PC-3 (cell line): Measurements from ENCODE around the gene ODF2L. TPM values are rescaled to one million over a fixed set of nuclear protein-coding genes. Genes with fewer than 3 reads are reported as not detected.

Source experiments
- ATAC-seq: fragments of 200-7000 bp; cut with Tn5 transposase; 2 replicates; pipeline ENCODE4 v1.9.1; 2020; ENCODE audit warnings: mild to moderate bottlenecking, moderate library complexity
- BruUV-seq: library from RNA; stranded (reverse); fragments of 400-500 nt; replicated peaks from 2 replicates; lab custom pipeline; 2021; lab: Mats Ljungman, UMichigan
- CTCF ChIA-PET: fragments of 300-600 bp; sonication (Branson Sonifier 250); formaldehyde crosslinking; loops from one replicate; lab custom pipeline; 2022; ENCODE audit warnings: antibody characterized with exemption; lab: Charles Lee
- POLR2A ChIA-PET: fragments of 300-600 bp; sonication (Branson Sonifier 250); formaldehyde crosslinking; loops from one replicate; lab custom pipeline; 2022; ENCODE audit warnings: antibody characterized with exemption; ENCODE audit not compliant: unreplicated experiment; lab: Charles Lee
- DNase-seq: peaks from one replicate; pipeline ENCODE4 v3.0.0-alpha.2; 2015
- H2AFZ ChIP-seq: fragments of 300-600 bp; sonication (generic); 2 replicates; pipeline ENCODE4 v1.6.0; 2016; ENCODE audit warnings: antibody characterized with exemption, low read length
- H3F3A ChIP-seq: fragments of 300-600 bp; sonication (generic); one replicate; pipeline ENCODE4 v1.6.0; 2017; ENCODE audit warnings: antibody characterized with exemption, low read length, control low read depth, mild to moderate bottlenecking; ENCODE audit not compliant: unreplicated experiment
- H3K27ac ChIP-seq: fragments of 300-600 bp; sonication (generic); 2 replicates; pipeline ENCODE4 v1.5.1; 2016; ENCODE audit warnings: mild to moderate bottlenecking, low read length
- H3K27me3 ChIP-seq: fragments of 300-600 bp; sonication (generic); 2 replicates; pipeline ENCODE4 v1.6.1; 2016; ENCODE audit warnings: low read length, mixed read lengths
- H3K36me3 ChIP-seq: fragments of 300-600 bp; sonication (generic); 2 replicates; pipeline ENCODE4 v1.6.1; 2016; ENCODE audit warnings: low read depth, mixed run types, low read length, mixed read lengths
- H3K4me1 ChIP-seq: fragments of 300-600 bp; sonication (generic); 2 replicates; pipeline ENCODE4 v1.5.1; 2016; ENCODE audit warnings: low read length; ENCODE audit not compliant: insufficient read depth
- H3K4me2 ChIP-seq: fragments of 300-600 bp; sonication (generic); 2 replicates; pipeline ENCODE4 v1.6.0; 2016; ENCODE audit warnings: low read length
- H3K4me3 ChIP-seq: fragments of 300-600 bp; sonication (generic); 2 replicates; pipeline ENCODE4 v1.5.1; 2016; ENCODE audit warnings: mild to moderate bottlenecking, low read length, mixed read lengths
- H3K79me2 ChIP-seq: fragments of 300-600 bp; sonication (generic); 2 replicates; pipeline ENCODE4 v1.6.1; 2017; ENCODE audit warnings: low read length, mixed read lengths
- H3K9ac ChIP-seq: fragments of 300-600 bp; sonication (generic); 2 replicates; pipeline ENCODE4 v1.6.0; 2016; ENCODE audit warnings: mild to moderate bottlenecking, low read length
- H3K9me2 ChIP-seq: fragments of 300-600 bp; sonication (generic); replicated peaks from 2 replicates; pipeline ENCODE4 v1.6.1; 2016; ENCODE audit warnings: mixed run types, low read length, mixed read lengths
- H3K9me3 ChIP-seq: fragments of 300-600 bp; sonication (generic); 2 replicates; pipeline ENCODE4 v1.6.1; 2016; ENCODE audit warnings: low read length, mixed read lengths
- H4K20me1 ChIP-seq: fragments of 300-600 bp; sonication (generic); 2 replicates; pipeline ENCODE4 v1.6.1; 2016; ENCODE audit warnings: low read length, mixed read lengths
- CTCF ChIP-seq: fragments of 300-600 bp; sonication (generic); conservative IDR thresholded peaks from 2 replicates; pipeline ENCODE4 v1.5.1; 2017; ENCODE audit warnings: antibody characterized with exemption, low read depth, mild to moderate bottlenecking, low read length
- EZH2 ChIP-seq: fragments of 300-600 bp; sonication (generic); IDR thresholded peaks from one replicate; pipeline ENCODE4 v1.6.1; 2017; ENCODE audit warnings: antibody characterized with exemption, mild to moderate bottlenecking, low read length; ENCODE audit not compliant: unreplicated experiment
- EZH2phosphoT487 ChIP-seq: fragments of 300-600 bp; sonication (generic); IDR thresholded peaks from 2 replicates; pipeline ENCODE4 v1.6.1; 2018; ENCODE audit warnings: mild to moderate bottlenecking, antibody characterized with exemption, low read length, borderline replicate concordance
- intact Hi-C: fragments of 100-400 bp; cut with micrococcal nuclease; formaldehyde crosslinking; loops from 2 replicates; pipeline ENCODE4 v1.9.0; 2023
- total RNA-seq: library from RNA; depleted of rRNA; stranded (reverse); fragments of >200 nt; gene quantifications from 2 replicates; pipeline ENCODE4 v1.2.3, GENCODE V29; 2014

Gene ODF2L
- total RNA-seq, 1 experiment from 2014 or later, result 21.8 TPM

GRCh38 chr1:86377341-86377740 is 18.8 kb downstream of the ODF2L start:
- no peak for DNase-seq

GRCh38 chr1:86375688-86376087 is 20.4 kb downstream of the ODF2L start:
- Histone ChIP-seq H3K36me3 (peaks cover 10% of the 10 kb centered on the region), H3K4me3 (no peak overlapping the region), H3K9ac (no peak overlapping the region), H3F3A (no peaks in the 10 kb centered on the region), H4K20me1 (no peaks in the 10 kb centered on the region), H3K9me3 (no peaks in the 10 kb centered on the region), H3K27ac (no peak overlapping the region), H3K27me3 (no peaks in the 10 kb centered on the region), H2AFZ (no peak overlapping the region), H3K4me2 (no peak overlapping the region), H3K79me2 (no peaks in the 10 kb centered on the region), H3K4me1 (no peaks in the 10 kb centered on the region), H3K9me2 (no peaks in the 10 kb centered on the region)
- TF ChIP-seq EZH2, result no peak
- no peak for TF ChIP-seq CTCF
- no peak for TF ChIP-seq EZH2phosphoT487
- ATAC-seq, result no peak
- intact Hi-C loops, result no loop called here
- ChIA-PET POLR2A (no interaction called here), CTCF (no interaction called here)
- DNase-seq, result no peak
- BruUV-seq, result no TSS peak

More at GRCh38 chr1:86377341-86377740, 18.8 kb downstream of the ODF2L start:
- no peak overlapping the region for H3K27ac ChIP-seq
- no peak overlapping the region for H3K9ac ChIP-seq
- no peaks in the 10 kb centered on the region for H3K27me3 ChIP-seq
- H3K79me2 ChIP-seq, result no peaks in the 10 kb centered on the region
- H3K4me3 ChIP-seq, result no peak overlapping the region
- H3K36me3 ChIP-seq, result peaks cover 10% of the 10 kb centered on the region; the same call in 1 of the 2 replicates
- H3K4me2 ChIP-seq, result no peak overlapping the region
- CTCF ChIA-PET, result no interaction called here
- no peaks in the 10 kb centered on the region for H3K9me3 ChIP-seq
- no peak overlapping the region for H2AFZ ChIP-seq
- POLR2A ChIA-PET, result no interaction called here
- no peak for TF ChIP-seq CTCF
- TF ChIP-seq EZH2, result no peak
- TF ChIP-seq EZH2phosphoT487, result no peak
- intact Hi-C loops, result no loop called here
- H4K20me1 ChIP-seq, result no peaks in the 10 kb centered on the region
- H3K9me2 ChIP-seq, result no peaks in the 10 kb centered on the region
- H3K4me1 ChIP-seq, result no peaks in the 10 kb centered on the region
- no TSS peak for BruUV-seq
- H3F3A ChIP-seq, result no peaks in the 10 kb centered on the region
- ATAC-seq, result no peak

GRCh38 chr1:86370601-86371022 is 25.5 kb downstream of the ODF2L start:
- CTCF ChIA-PET, result no interaction called here
- Histone ChIP-seq H3K9ac (no peak overlapping the region), H3K9me3 (no peaks in the 10 kb centered on the region)

More at GRCh38 chr1:86370601-86371022, 25.5 kb downstream of the ODF2L start:
- POLR2A ChIA-PET, result no interaction called here
- DNase-seq (no peak), ATAC-seq (no peak)
- H3K4me2 ChIP-seq, result no peak overlapping the region
- no TSS peak for BruUV-seq
- no peak overlapping the region for H2AFZ ChIP-seq
- no peaks in the 10 kb centered on the region for H3K27me3 ChIP-seq
- no peaks in the 10 kb centered on the region for H3K4me1 ChIP-seq
- H3K79me2 ChIP-seq, result no peaks in the 10 kb centered on the region
- H3K9me2 ChIP-seq, result no peaks in the 10 kb centered on the region
- TF ChIP-seq CTCF, result no peak
- TF ChIP-seq EZH2, result no peak
- TF ChIP-seq EZH2phosphoT487, result no peak
- no peak overlapping the region for H3K27ac ChIP-seq
- intact Hi-C loops, result no loop called here
- peaks cover 2% of the 10 kb centered on the region; the same call in 1 of the 2 replicates for H3K36me3 ChIP-seq
- H3F3A ChIP-seq, result no peaks in the 10 kb centered on the region
- no peaks in the 10 kb centered on the region for H4K20me1 ChIP-seq
- H3K4me3 ChIP-seq, result no peak overlapping the region
